Ishikawa (cell line): ENCODE measurements around the gene CCL26.

Source experiments
- CEBPB ChIP-seq: IDR thresholded peaks from 2 replicates; pipeline ENCODE4 v1.6.1; 2012
- CREB1 ChIP-seq: IDR thresholded peaks from 2 replicates; pipeline ENCODE4 v1.6.1; 2012; ENCODE audit warnings: low read depth
- EGR1 ChIP-seq: IDR thresholded peaks from 2 replicates; pipeline ENCODE4 v1.6.1; 2012
- EP300 ChIP-seq: IDR thresholded peaks from 2 replicates; pipeline ENCODE4 v1.6.1; 2012; ENCODE audit warnings: borderline replicate concordance
- FOXM1 ChIP-seq: IDR thresholded peaks from 2 replicates; pipeline ENCODE4 v1.6.1; 2012; ENCODE audit warnings: low read depth, borderline replicate concordance
- MAX ChIP-seq: IDR thresholded peaks from 2 replicates; pipeline ENCODE4 v1.6.1; 2012
- NFIC ChIP-seq: IDR thresholded peaks from 2 replicates; pipeline ENCODE4 v1.6.1; 2012
- RAD21 ChIP-seq: IDR thresholded peaks from 2 replicates; pipeline ENCODE4 v1.6.1; 2012; ENCODE audit warnings: low read depth
- REST ChIP-seq: IDR thresholded peaks from 2 replicates; pipeline ENCODE4 v1.6.1; 2012; ENCODE audit warnings: low read depth, mild to moderate bottlenecking
- TAF1 ChIP-seq: IDR thresholded peaks from 2 replicates; pipeline ENCODE4 v1.6.1; 2012; ENCODE audit warnings: low read depth, mild to moderate bottlenecking
- TCF12 ChIP-seq: IDR thresholded peaks from 2 replicates; pipeline ENCODE4 v1.6.1; 2012; ENCODE audit warnings: low read depth
- TEAD4 ChIP-seq: IDR thresholded peaks from 2 replicates; pipeline ENCODE4 v1.6.1; 2012
- YY1 ChIP-seq: IDR thresholded peaks from 2 replicates; pipeline ENCODE4 v1.6.1; 2012; ENCODE audit warnings: low read depth
- ZBTB7A ChIP-seq: IDR thresholded peaks from 2 replicates; pipeline ENCODE4 v1.6.1; 2012; ENCODE audit warnings: low read depth
- TF ChIP-seq, protein P1 (sequence below): IDR thresholded peaks from 2 replicates; pipeline ENCODE4 v1.6.1; 2012

CCL26 gene

GRCh38 chr7:75817116-75817515 is 45.1 kb upstream of the CCL26 start:
- no peak for TF ChIP-seq CREB1
- TF ChIP-seq YY1, result no peak
- no peak for TF ChIP-seq FOXM1
- no peak for TF ChIP-seq EP300
- no peak for TF ChIP-seq TEAD4
- TF ChIP-seq TAF1, result no peak
- no peak for TF ChIP-seq REST
- no peak for TF ChIP-seq RAD21
- TF ChIP-seq ZBTB7A, result no peak

DNA sequence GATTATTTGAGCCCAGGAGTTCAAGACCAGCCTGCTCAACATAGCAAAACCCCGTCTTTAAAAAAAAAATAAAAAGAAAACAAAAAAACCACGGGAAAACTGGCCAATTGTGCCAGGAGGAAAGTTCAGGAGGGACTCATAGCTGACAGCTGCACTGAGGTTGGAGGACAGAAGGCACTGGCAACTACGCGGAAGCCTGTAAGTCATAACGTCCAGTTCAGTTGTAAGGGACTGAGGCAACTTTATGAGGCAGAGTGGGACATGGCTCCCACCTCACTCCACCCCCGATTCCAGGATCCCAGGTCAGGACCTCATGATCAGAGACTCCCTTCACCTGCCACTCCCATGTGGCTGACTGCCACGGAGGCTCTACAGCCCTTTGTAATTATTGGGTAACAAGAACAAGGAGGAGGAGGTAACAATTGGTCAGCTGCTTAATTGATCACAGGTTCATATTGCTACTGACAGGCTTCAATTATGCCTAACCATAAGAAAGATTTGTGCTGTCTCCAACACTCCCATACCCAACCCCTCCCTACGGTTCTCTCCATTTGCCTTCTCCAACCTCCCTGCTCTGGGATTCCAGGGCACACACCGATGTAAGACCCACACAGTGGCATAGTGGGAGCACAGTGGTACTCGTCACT is 43.5 kb upstream of the CCL26 start:
- TF ChIP-seq CREB1 (no peak), EGR1 (no peak), REST (no peak)
- TF ChIP-seq, protein P1, sequence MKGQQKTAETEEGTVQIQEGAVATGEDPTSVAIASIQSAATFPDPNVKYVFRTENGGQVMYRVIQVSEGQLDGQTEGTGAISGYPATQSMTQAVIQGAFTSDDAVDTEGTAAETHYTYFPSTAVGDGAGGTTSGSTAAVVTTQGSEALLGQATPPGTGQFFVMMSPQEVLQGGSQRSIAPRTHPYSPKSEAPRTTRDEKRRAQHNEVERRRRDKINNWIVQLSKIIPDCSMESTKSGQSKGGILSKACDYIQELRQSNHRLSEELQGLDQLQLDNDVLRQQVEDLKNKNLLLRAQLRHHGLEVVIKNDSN, result no peak

GRCh38 chr7:75814407-75814947 is 42.5 kb upstream of the CCL26 start:
- TF ChIP-seq TCF12 (no peak), RAD21 (no peak)

DNA sequence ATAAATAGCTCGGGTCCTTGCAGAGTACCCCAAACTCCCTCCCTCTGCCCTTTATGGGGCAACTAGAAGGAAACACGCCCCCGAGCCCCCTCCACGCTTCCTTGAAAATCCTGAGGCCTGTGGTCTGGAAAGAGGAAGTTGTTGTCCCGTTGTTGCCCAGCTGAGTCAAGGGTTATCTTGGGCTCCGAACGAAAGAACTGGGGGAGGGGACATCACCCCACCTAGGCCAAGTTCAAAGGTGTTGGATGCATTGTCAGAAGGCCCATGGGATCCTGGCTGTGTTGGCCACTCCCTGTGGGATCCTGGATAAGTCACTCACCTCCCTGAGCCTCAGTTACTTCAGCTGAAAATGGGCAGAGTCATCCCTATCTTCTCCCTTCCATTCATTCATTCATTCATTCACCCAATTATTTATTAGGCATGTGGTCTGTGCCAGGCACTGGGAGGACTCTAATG is 41.8 kb upstream of the CCL26 start, which contains the start of gene CCL24:
Gene CCL24 (minus strand): TSS at position 26 of the 456 bp plus-strand sequence. CDS start 91 bp downstream, outside the sequence.
- TF ChIP-seq CREB1, result no peak
- no peak for TF ChIP-seq TCF12
- no peak for TF ChIP-seq EP300

GRCh38 chr7:75813084-75813483 is 41.1 kb upstream of the CCL26 start:
- no peak for TF ChIP-seq TEAD4
- no peak for TF ChIP-seq MAX
- no peak for TF ChIP-seq EP300
- TF ChIP-seq CREB1, result no peak
- no peak for TF ChIP-seq FOXM1
- TF ChIP-seq TCF12, result no peak
- no peak for TF ChIP-seq RAD21
- no peak for TF ChIP-seq EGR1
- no peak for TF ChIP-seq REST
- no peak for TF ChIP-seq YY1
- TF ChIP-seq, protein P1, result no peak
- TF ChIP-seq TAF1, result no peak
- TF ChIP-seq NFIC, result no peak
- TF ChIP-seq ZBTB7A, result no peak
- no peak for TF ChIP-seq CEBPB
